ENCODE measurements around the gene PCGF5. TPM values are rescaled to one million over a fixed set of nuclear protein-coding genes. Genes with fewer than 3 reads are reported as not detected.

Gene PCGF5
- total RNA-seq, 2 donors from 2014 or later = 35.7 to 41.3 TPM

GRCh38 chr10:91191584-91191919, 28.9 kb upstream of the PCGF5 start:
- Histone ChIP-seq H3K4me1 (replicated peaks) (no peaks in the 10 kb centered on the region), H3K36me3 (no peaks in the 10 kb centered on the region), H3K9me3 (no peaks in the 10 kb centered on the region), H3K4me3 (no peak overlapping the region), H3K27me3 (replicated peaks; ENCODE audit: insufficient read depth) (no peaks in the 10 kb centered on the region), H3K27ac (no peak overlapping the region)
- no peak for TF ChIP-seq POLR2AphosphoS5 (IDR thresholded peaks at IDR 0.05)
- no peak for TF ChIP-seq CTCF (IDR thresholded peaks at IDR 0.05)
- no peak for TF ChIP-seq POLR2A (IDR thresholded peaks at IDR 0.05)
- no peak for DNase-seq (ENCODE audit: low spot score)
- intact Hi-C loops (cut with DNase I) = no loop called here

- H3K9me3 ChIP-seq = no peaks in the 10 kb centered on the region
- H3K4me3 ChIP-seq = no peak overlapping the region
- no peak for DNase-seq (ENCODE audit: low spot score)
- intact Hi-C loops (cut with DNase I) = no loop called here
- H3K36me3 ChIP-seq = no peaks in the 10 kb centered on the region
- H3K27ac ChIP-seq = no peak overlapping the region
- 97% methylated on average over 2 of the region's 2 CpGs for WGBS
- no peak for TF ChIP-seq POLR2A (IDR thresholded peaks at IDR 0.05)
- no peak for TF ChIP-seq CTCF (IDR thresholded peaks at IDR 0.05)
- no peak for TF ChIP-seq POLR2AphosphoS5 (IDR thresholded peaks at IDR 0.05)
- H3K27me3 ChIP-seq (replicated peaks; ENCODE audit: insufficient read depth) = no peaks in the 10 kb centered on the region
- H3K4me1 ChIP-seq (replicated peaks) = no peaks in the 10 kb centered on the region
These were observed 25.8 kb upstream of the PCGF5 start for GRCh38 chr10:91194497-91195179.

GRCh38 chr10:91196268-91197048, 24.0 kb upstream of the PCGF5 start:
- H3K9me3 ChIP-seq = no peaks in the 10 kb centered on the region
- no peak for TF ChIP-seq CTCF (IDR thresholded peaks at IDR 0.05)
- no peak for TF ChIP-seq POLR2A (IDR thresholded peaks at IDR 0.05)
- TF ChIP-seq POLR2AphosphoS5 (IDR thresholded peaks at IDR 0.05) = no peak
- H3K36me3 ChIP-seq = no peaks in the 10 kb centered on the region

GRCh38 chr10:91197127-91197526, 23.3 kb upstream of the PCGF5 start:
- Histone ChIP-seq H3K36me3 (no peaks in the 10 kb centered on the region), H3K4me3 (no peak overlapping the region), H3K9me3 (no peaks in the 10 kb centered on the region), H3K27me3 (replicated peaks; ENCODE audit: insufficient read depth) (no peaks in the 10 kb centered on the region), H3K4me1 (replicated peaks) (no peaks in the 10 kb centered on the region), H3K27ac (no peak overlapping the region)
- TF ChIP-seq POLR2AphosphoS5 (IDR thresholded peaks at IDR 0.05) (no peak), POLR2A (IDR thresholded peaks at IDR 0.05) (no peak), CTCF (IDR thresholded peaks at IDR 0.05) (no peak)
- 80% methylated on average over 12 of the region's 12 CpGs for WGBS
- no peak for DNase-seq (ENCODE audit: low spot score)
- intact Hi-C loops (cut with DNase I) = no loop called here

More at GRCh38 chr10:91196268-91197048, 24.0 kb upstream of the PCGF5 start:
- intact Hi-C loops (cut with DNase I) = no loop called here
- no peaks in the 10 kb centered on the region for H3K4me1 ChIP-seq (replicated peaks)
- no peaks in the 10 kb centered on the region for H3K27me3 ChIP-seq (replicated peaks; ENCODE audit: insufficient read depth)
- DNase-seq (ENCODE audit: low spot score) = no peak
- no peak overlapping the region for H3K27ac ChIP-seq
- WGBS = 76% methylated on average over 2 of the region's 2 CpGs
- H3K4me3 ChIP-seq = no peak overlapping the region

- H3K27me3 ChIP-seq (replicated peaks; ENCODE audit: insufficient read depth) = no peaks in the 10 kb centered on the region
- 47% methylated on average over 1 of the region's 1 CpG for WGBS
- intact Hi-C loops (cut with DNase I) = no loop called here
- H3K36me3 ChIP-seq = no peaks in the 10 kb centered on the region
- TF ChIP-seq POLR2AphosphoS5 (IDR thresholded peaks at IDR 0.05) (peak; percentile 55), CTCF (IDR thresholded peaks at IDR 0.05) (no peak)
- DNase-seq (ENCODE audit: low spot score) = peak; percentile 10
- no peaks in the 10 kb centered on the region for H3K9me3 ChIP-seq
- H3K4me1 ChIP-seq (replicated peaks) = no peaks in the 10 kb centered on the region
- H3K27ac ChIP-seq = no peak overlapping the region
- no peak overlapping the region for H3K4me3 ChIP-seq
These were observed 21.7 kb upstream of the PCGF5 start for GRCh38 chr10:91198781-91199180.
